Measurements from ENCODE around the gene UBD.

DNA sequence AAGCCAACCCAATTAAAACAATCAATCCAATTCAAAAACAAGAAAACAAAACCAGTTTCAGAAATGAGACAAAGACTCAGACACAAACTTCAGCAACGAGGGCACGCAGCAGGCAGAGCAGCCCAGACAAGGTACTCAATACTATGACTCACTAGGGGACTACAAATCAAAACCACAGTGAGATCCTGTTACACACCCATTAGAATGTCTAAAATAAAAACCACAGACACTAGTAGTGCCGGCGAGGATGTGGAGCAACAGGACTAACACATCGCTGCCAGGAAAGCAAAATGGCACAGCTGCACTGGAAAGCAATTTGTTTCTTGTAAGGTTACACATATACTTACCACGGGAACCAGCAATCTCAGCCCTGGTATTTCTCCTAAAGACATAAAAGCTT lies 43.4 kb downstream of the UBD start:
- TF ChIP-seq CTCF (IDR thresholded peaks at IDR 0.05) (no peak), EZH2 (IDR thresholded peaks at IDR 0.05) (no peak)

All from neural progenitor cell (in vitro differentiated cells).